GM23338 (cell line): Measurements from ENCODE around the gene ZNF532. TPM values are rescaled to one million over a fixed set of nuclear protein-coding genes. Genes with fewer than 3 reads are reported as not detected.

Experiments used
- ATAC-seq: fragments of 200-7000 bp; cut with Tn5 transposase; 3 replicates; pipeline ENCODE4 v1.9.1; 2020
- DNase-seq: peaks from one replicate; pipeline ENCODE4 v3.0.0-alpha.2; 2015; ENCODE audit warnings: low spot score
- H2AFZ ChIP-seq: fragments of 200-600 bp; sonication (generic); 2 replicates; pipeline ENCODE4 v1.8.0; 2016; ENCODE audit warnings: antibody characterized with exemption, mild to moderate bottlenecking, moderate library complexity
- H3F3A ChIP-seq: fragments of 200-600 bp; sonication (generic); replicated peaks from 2 replicates; pipeline ENCODE4 v1.8.0; 2017; ENCODE audit warnings: antibody characterized with exemption, mixed run types, low read depth
- H3K27ac ChIP-seq: fragments of 200-600 bp; sonication (generic); 2 replicates; pipeline ENCODE4 v1.6.1; 2016; ENCODE audit warnings: low read depth
- H3K27me3 ChIP-seq: fragments of 200-600 bp; sonication (generic); 2 replicates; pipeline ENCODE4 v1.8.0; 2016; ENCODE audit warnings: mild to moderate bottlenecking, mixed run types, moderate library complexity; ENCODE audit not compliant: insufficient read depth
- H3K36me3 ChIP-seq: fragments of 200-600 bp; sonication (generic); 2 replicates; pipeline ENCODE4 v1.8.0; 2016; ENCODE audit warnings: mild to moderate bottlenecking; ENCODE audit not compliant: insufficient read depth
- H3K4me1 ChIP-seq: fragments of 200-600 bp; sonication (generic); 2 replicates; pipeline ENCODE4 v1.8.0; 2016; ENCODE audit warnings: mild to moderate bottlenecking, moderate library complexity; ENCODE audit not compliant: insufficient read depth
- H3K4me2 ChIP-seq: fragments of 200-600 bp; sonication (generic); 2 replicates; pipeline ENCODE4 v1.7.1; 2017; ENCODE audit warnings: mixed run types
- H3K4me3 ChIP-seq: fragments of 200-600 bp; sonication (generic); 2 replicates; pipeline ENCODE4 v1.6.1; 2016; ENCODE audit warnings: mixed run types
- H3K79me2 ChIP-seq: fragments of 200-600 bp; sonication (generic); replicated peaks from 2 replicates; pipeline ENCODE4 v1.8.0; 2017; ENCODE audit warnings: mild to moderate bottlenecking; ENCODE audit not compliant: insufficient read depth
- H3K9me2 ChIP-seq: fragments of 200-600 bp; sonication (generic); 2 replicates; pipeline ENCODE4 v1.8.0; 2017; ENCODE audit not compliant: insufficient read depth
- H4K20me1 ChIP-seq: fragments of 200-600 bp; sonication (generic); replicated peaks from 2 replicates; pipeline ENCODE4 v1.8.0; 2017; ENCODE audit warnings: mild to moderate bottlenecking; ENCODE audit not compliant: insufficient read depth
- H3K27ac Mint-ChIP-seq: 2 replicates; pipeline ENCODE4 v1.8.0; 2020; ENCODE audit warnings: inconsistent platforms, mild to moderate bottlenecking, moderate library complexity, mixed read lengths
- H3K27me3 Mint-ChIP-seq: 3 replicates; pipeline ENCODE4 v1.8.0; 2022; ENCODE audit warnings: low read depth, mild to moderate bottlenecking, moderate library complexity, mixed read lengths, inconsistent platforms; ENCODE audit not compliant: insufficient read depth, poor library complexity
- H3K36me3 Mint-ChIP-seq: 3 replicates; pipeline ENCODE4 v1.8.0; 2021; ENCODE audit warnings: low read depth, mild to moderate bottlenecking, inconsistent platforms, moderate library complexity, mixed read lengths
- H3K4me1 Mint-ChIP-seq: 3 replicates; pipeline ENCODE4 v1.8.0; 2020; ENCODE audit warnings: mild to moderate bottlenecking, inconsistent platforms, mixed read lengths
- H3K4me3 Mint-ChIP-seq: 3 replicates; pipeline ENCODE4 v1.8.0; 2021; ENCODE audit warnings: moderate library complexity, mild to moderate bottlenecking, inconsistent platforms, mixed read lengths
- H3K9me3 Mint-ChIP-seq: 3 replicates; pipeline ENCODE4 v1.8.0; 2020; ENCODE audit warnings: moderate library complexity, mild to moderate bottlenecking, inconsistent platforms, mixed read lengths
- CREB1 ChIP-seq: fragments of 250-450 bp; sonication (Bioruptor Pico); IDR thresholded peaks from 2 replicates; pipeline ENCODE4 v1.5.0; 2020; ENCODE audit warnings: low read depth, mild to moderate bottlenecking, moderate library complexity
- ETS1 ChIP-seq: IDR thresholded peaks from 2 replicates; pipeline ENCODE4 v1.6.1; 2016; ENCODE audit warnings: antibody characterized with exemption
- NANOG ChIP-seq: IDR thresholded peaks from 2 replicates; pipeline ENCODE4 v1.6.1; 2016; ENCODE audit warnings: antibody characterized with exemption, borderline replicate concordance
- POLR2AphosphoS5 ChIP-seq: IDR thresholded peaks from 2 replicates; pipeline ENCODE4 v1.6.1; 2016; ENCODE audit warnings: antibody characterized with exemption, low read depth
- ZNF114 ChIP-seq: fragments of 250-450 bp; sonication (Bioruptor Pico); IDR thresholded peaks from 2 replicates; pipeline ENCODE4 v1.5.0; 2020; ENCODE audit warnings: mild to moderate bottlenecking, moderate library complexity
- ZNF462 ChIP-seq: fragments of 250-450 bp; sonication (Bioruptor Pico); IDR thresholded peaks from 2 replicates; pipeline ENCODE4 v1.5.0; 2020; ENCODE audit warnings: mild to moderate bottlenecking, moderate library complexity
- polyA plus RNA-seq: library from polyadenylated mRNA; unstranded; fragments of >200 nt; fragmentation: Nextera tagmentation; extraction: Ambion mirVana; gene quantifications from 2 replicates; pipeline ENCODE4 v1.2.1, GENCODE V29; 2016
- total RNA-seq: library from RNA; depleted of rRNA; stranded (reverse); fragments of >200 nt; shearing (Covaris generic); gene quantifications from 2 replicates; pipeline ENCODE4 v1.2.3, GENCODE V29; 2014

ZNF532 gene
- total and polyA plus RNA-seq, 2 experiments from 2014 or later, result 51.5 to 225 TPM

- TF ChIP-seq ZNF462 (no peak), CREB1 (CRISPR knock-in tag) (no peak)
Observed at GRCh38 chr18:58966005-58966677, 101.5 kb downstream of the ZNF532 start (continued).

GRCh38 chr18:58966704-58967103, 102.0 kb downstream of the ZNF532 start:
- Histone ChIP-seq H2AFZ (no peak overlapping the region), H3K27ac (peak overlapping the region; percentile 88), H3K4me3 (no peak overlapping the region), H3K79me2 (peaks cover 91% of the 10 kb centered on the region), H3K4me2 (no peak overlapping the region), H4K20me1 (peaks cover 34% of the 10 kb centered on the region), H3F3A (peaks cover 23% of the 10 kb centered on the region), H3K9me2 (no peaks in the 10 kb centered on the region), H3K36me3 (peaks cover 32% of the 10 kb centered on the region), H3K4me1 (peaks cover 21% of the 10 kb centered on the region), H3K27me3 (no peaks in the 10 kb centered on the region)
- Mint-ChIP-seq H3K27ac (peak overlapping the region; percentile 64; the same call in 1 of the 2 replicates), H3K4me1 (peaks cover 38% of the 10 kb centered on the region), H3K9me3 (no peaks in the 10 kb centered on the region), H3K4me3 (no peak overlapping the region), H3K27me3 (peaks cover 21% of the 10 kb centered on the region), H3K36me3 (peaks cover 82% of the 10 kb centered on the region)
- DNase-seq (no peak), ATAC-seq (no peak)
- TF ChIP-seq ZNF114 (CRISPR knock-in tag), result no peak
- TF ChIP-seq POLR2AphosphoS5, result no peak
- no peak for TF ChIP-seq ETS1
- no peak for TF ChIP-seq NANOG
- no peak for TF ChIP-seq CREB1 (CRISPR knock-in tag)
- TF ChIP-seq ZNF462, result no peak
